DOHH2 (cell line): ENCODE results near the gene ZMYND8.

Experiments
- H3F3A ChIP-seq: fragments of 200-600 bp; sonication (generic), shearing (Covaris generic); 2 replicates; pipeline ENCODE4 v1.6.0; 2016; ENCODE audit warnings: antibody characterized with exemption, mild to moderate bottlenecking; ENCODE audit not compliant: control insufficient read depth, insufficient read depth
- H3K27ac ChIP-seq: fragments of 200-600 bp; sonication (generic); 2 replicates; pipeline ENCODE4 v1.5.1; 2014; ENCODE audit warnings: low read depth, mild to moderate bottlenecking, low read length, moderate library complexity
- H3K27me3 ChIP-seq: fragments of 200-600 bp; sonication (generic); 2 replicates; pipeline ENCODE4 v1.6.1; 2014; ENCODE audit warnings: mild to moderate bottlenecking, low read length, mixed read lengths; ENCODE audit not compliant: control insufficient read depth
- H3K36me3 ChIP-seq: fragments of 200-600 bp; sonication (generic); 2 replicates; pipeline ENCODE4 v1.6.1; 2014; ENCODE audit warnings: mild to moderate bottlenecking, low read length, moderate library complexity, mixed read lengths; ENCODE audit not compliant: control insufficient read depth
- H3K4me1 ChIP-seq: fragments of 200-600 bp; sonication (generic); 2 replicates; pipeline ENCODE4 v1.6.1; 2014; ENCODE audit warnings: mild to moderate bottlenecking, low read length, mixed read lengths; ENCODE audit not compliant: control insufficient read depth
- H3K4me2 ChIP-seq: fragments of 200-600 bp; sonication (generic); 2 replicates; pipeline ENCODE4 v1.6.0; 2014; ENCODE audit warnings: mild to moderate bottlenecking, low read length, moderate library complexity
- H3K4me3 ChIP-seq: fragments of 200-600 bp; sonication (generic); 2 replicates; pipeline ENCODE4 v1.5.1; 2014; ENCODE audit warnings: mild to moderate bottlenecking, low read length, mixed read lengths
- H3K79me2 ChIP-seq: fragments of 200-600 bp; sonication (generic); 2 replicates; pipeline ENCODE4 v1.6.1; 2014; ENCODE audit warnings: mild to moderate bottlenecking, low read length, mixed read lengths; ENCODE audit not compliant: control insufficient read depth
- H3K9me2 ChIP-seq: fragments of 200-600 bp; sonication (generic); replicated peaks from 2 replicates; pipeline ENCODE4 v1.6.1; 2014; ENCODE audit warnings: mild to moderate bottlenecking, low read length, mixed read lengths; ENCODE audit not compliant: control insufficient read depth
- H3K9me3 ChIP-seq: fragments of 200-600 bp; sonication (generic); 2 replicates; pipeline ENCODE4 v1.6.1; 2014; ENCODE audit warnings: antibody characterized with exemption, low read length, mixed read lengths; ENCODE audit not compliant: control insufficient read depth, insufficient read depth
- H4K20me1 ChIP-seq: fragments of 200-600 bp; sonication (generic); 2 replicates; pipeline ENCODE4 v1.6.0; 2014; ENCODE audit warnings: low read depth, mild to moderate bottlenecking, antibody characterized with exemption, low read length, moderate library complexity; ENCODE audit not compliant: control insufficient read depth, insufficient read depth
- CTCF ChIP-seq: fragments of 200-600 bp; sonication (generic); IDR thresholded peaks from one replicate; pipeline ENCODE4 v1.5.1; 2014; ENCODE audit warnings: antibody characterized with exemption, mild to moderate bottlenecking, low read depth, low read length; ENCODE audit not compliant: poor library complexity, severe bottlenecking
- EZH2phosphoT487 ChIP-seq: fragments of 200-600 bp; sonication (generic); IDR thresholded peaks from 2 replicates; pipeline ENCODE4 v1.6.1; 2017; ENCODE audit warnings: borderline replicate concordance, mild to moderate bottlenecking, antibody characterized with exemption, low read length, moderate library complexity, mixed read lengths

ZMYND8 gene

DNA sequence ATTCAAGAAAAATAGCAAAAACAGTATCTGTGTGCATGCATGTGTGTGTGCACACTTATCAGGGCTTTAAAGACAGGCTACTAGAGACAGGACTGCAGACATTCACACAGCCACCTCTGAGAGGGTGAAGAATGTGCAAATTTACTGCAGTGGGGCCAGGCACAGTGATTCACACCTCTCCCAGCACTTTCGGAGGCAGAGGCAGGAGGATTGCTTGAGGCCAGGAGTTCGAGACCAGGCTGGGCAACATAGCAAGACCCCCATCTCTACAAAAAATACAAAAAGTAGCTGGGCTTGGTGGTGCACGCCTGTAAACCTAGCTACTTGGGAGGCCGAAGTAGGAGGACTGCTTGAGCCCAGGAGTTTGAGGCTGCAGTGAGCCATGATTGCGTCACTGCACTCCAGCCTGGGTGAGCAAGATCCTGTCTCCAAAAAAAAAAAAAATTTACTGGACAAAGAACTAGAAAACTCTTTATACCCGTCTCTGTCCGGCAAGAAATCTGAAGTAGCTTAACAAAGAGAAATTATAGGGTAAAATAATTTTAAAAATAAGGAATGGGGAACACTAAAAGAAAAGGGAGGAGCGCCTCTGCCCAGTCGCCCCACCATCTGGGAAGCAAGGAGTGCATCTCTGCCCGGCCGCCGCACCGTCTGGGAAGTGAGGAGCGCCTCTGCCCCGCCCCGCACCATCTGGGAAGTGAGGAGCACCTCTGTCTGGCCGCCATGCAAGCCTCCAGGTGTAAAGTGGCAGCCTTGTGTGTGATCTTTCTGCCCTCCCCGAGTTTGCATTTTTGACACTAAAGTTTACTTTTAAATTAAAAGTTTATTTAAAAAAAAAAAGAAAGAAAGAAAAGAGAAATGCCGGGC lies 105.1 kb downstream of the ZMYND8 start:
- Histone ChIP-seq H3K27ac (no peak overlapping the region), H4K20me1 (no peaks in the 10 kb centered on the region), H3K9me3 (no peaks in the 10 kb centered on the region), H3K4me1 (peaks cover 23% of the 10 kb centered on the region), H3K4me2 (no peak overlapping the region), H3F3A (no peaks in the 10 kb centered on the region), H3K9me2 (no peaks in the 10 kb centered on the region), H3K27me3 (no peaks in the 10 kb centered on the region), H3K36me3 (peaks cover 80% of the 10 kb centered on the region), H3K4me3 (no peak overlapping the region), H3K79me2 (peaks cover 12% of the 10 kb centered on the region)
- TF ChIP-seq EZH2phosphoT487 (no peak), CTCF (no peak)

- no peaks in the 10 kb centered on the region for H3K9me3 ChIP-seq
- TF ChIP-seq EZH2phosphoT487, result no peak
- TF ChIP-seq CTCF, result no peak
- no peaks in the 10 kb centered on the region for H3K27me3 ChIP-seq
- H3K27ac ChIP-seq, result no peak overlapping the region
- peaks cover 90% of the 10 kb centered on the region for H3K36me3 ChIP-seq
- no peaks in the 10 kb centered on the region for H3K9me2 ChIP-seq
- no peak overlapping the region for H3K4me3 ChIP-seq
- no peaks in the 10 kb centered on the region for H3F3A ChIP-seq
- peaks cover 23% of the 10 kb centered on the region for H3K4me1 ChIP-seq
- H4K20me1 ChIP-seq, result no peaks in the 10 kb centered on the region
- H3K79me2 ChIP-seq, result peaks cover 10% of the 10 kb centered on the region
- H3K4me2 ChIP-seq, result no peak overlapping the region
These were observed 106.1 kb downstream of the ZMYND8 start for GRCh38 chr20:47250360-47250759.

GRCh38 chr20:47249913-47250312 lies 106.6 kb downstream of the ZMYND8 start:
- Histone ChIP-seq H3K79me2 (peaks cover 12% of the 10 kb centered on the region), H3K9me3 (no peaks in the 10 kb centered on the region), H3K27me3 (no peaks in the 10 kb centered on the region), H3K36me3 (peaks cover 92% of the 10 kb centered on the region), H3K9me2 (no peaks in the 10 kb centered on the region), H3K27ac (no peak overlapping the region), H3F3A (no peaks in the 10 kb centered on the region), H4K20me1 (no peaks in the 10 kb centered on the region), H3K4me2 (no peak overlapping the region), H3K4me1 (peaks cover 23% of the 10 kb centered on the region), H3K4me3 (no peak overlapping the region)
- TF ChIP-seq EZH2phosphoT487 (no peak), CTCF (no peak)
